GM21367 (cell line): Measurements from ENCODE around the gene PPP1R12C.
"Not testable (repeated sequence)": the region's sequence is repeated elsewhere in the genome, so short reads cannot be mapped to it uniquely, and the experiment has no call there.

Source experiments
- ATAC-seq: cut with Tn5 transposase; IDR thresholded peaks from one replicate; pipeline ENCODE4 v1.9.1; 2021; ENCODE audit not compliant: unreplicated experiment

The PPP1R12C gene

DNA sequence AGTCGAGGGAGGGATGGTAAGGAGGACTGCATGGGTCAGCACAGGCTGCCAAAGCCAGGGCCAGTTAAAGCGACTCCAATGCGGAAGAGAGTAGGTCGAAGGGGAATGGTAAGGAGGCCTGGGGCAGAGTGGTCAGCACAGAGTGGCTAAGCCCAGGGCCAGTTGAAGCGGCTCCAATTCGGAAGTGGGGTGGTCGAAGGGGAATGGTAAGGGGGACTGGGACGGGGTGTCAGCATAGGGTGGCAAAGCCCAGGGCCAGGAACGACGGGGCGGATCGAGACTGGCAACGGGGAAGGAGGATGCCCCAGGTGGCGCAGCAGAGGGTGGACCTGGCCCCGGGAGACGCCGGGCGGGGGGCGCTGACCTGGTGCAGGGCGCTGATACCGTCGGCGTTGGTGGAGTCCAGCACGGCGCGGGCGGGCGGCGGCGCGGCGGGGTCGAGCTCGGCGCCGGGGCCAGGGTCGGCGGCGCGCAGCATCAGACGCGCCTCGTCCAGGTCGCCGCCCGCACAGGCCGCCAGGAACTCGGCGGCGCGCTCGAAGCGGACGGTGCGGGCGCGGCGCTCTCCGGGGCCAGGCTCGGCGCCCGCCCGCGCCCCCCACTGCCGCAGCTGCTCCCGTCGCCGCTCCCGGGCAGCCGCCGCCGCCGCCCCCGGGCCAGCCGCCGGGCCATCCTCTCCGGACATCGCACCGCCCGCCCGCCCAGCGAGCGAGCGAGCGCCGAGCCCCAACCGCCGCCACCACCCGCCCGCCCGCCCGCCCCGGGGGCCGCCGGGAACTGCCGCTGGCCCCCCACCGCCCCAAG is at the start of gene PPP1R12C:
Gene PPP1R12C (minus strand): TSS at position 779 of the 804 bp plus-strand sequence. CDS start 94 bp downstream, at position 685.
- no peak for ATAC-seq

DNA sequence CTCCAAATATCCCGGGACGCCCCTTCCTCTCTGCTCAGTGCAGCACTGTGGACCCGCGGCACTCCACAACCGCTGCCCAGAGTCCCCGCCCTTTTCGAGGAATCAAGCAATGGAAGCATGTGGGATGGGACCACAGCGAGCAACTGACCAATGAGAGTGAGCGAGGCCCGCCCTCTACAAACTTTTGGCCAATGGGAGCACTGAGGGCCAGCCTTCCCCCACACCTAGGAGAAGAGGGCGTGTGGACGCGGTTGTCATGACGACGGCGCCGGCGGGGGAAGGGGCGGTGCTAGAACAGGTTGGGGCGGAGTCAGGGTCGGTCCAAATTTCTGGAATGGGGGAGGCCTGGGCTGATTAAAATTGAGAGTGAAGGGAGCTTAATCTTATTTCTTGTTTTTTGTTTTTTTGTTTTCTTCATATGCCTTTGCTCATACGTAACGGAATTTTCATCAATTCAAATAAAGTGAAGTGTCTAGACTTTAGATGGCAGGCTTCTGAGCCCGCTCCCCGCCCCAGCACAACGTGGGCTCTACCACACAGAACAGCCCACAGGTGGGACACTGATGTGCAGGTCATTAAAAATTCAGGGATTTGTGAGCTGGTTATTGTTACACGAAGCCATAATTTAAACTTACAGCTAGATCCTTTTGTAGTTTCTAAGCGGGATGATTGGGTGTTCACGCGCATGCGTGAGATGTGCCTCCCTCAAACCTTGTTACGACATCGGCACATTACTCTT is 49.3 kb upstream of the PPP1R12C start, which contains the start of gene DNAAF3:
Gene DNAAF3 (minus strand): TSS at position 84 of the 739 bp plus-strand sequence. CDS start 200 bp downstream, outside the sequence.
- ATAC-seq = peak; percentile 65

DNA sequence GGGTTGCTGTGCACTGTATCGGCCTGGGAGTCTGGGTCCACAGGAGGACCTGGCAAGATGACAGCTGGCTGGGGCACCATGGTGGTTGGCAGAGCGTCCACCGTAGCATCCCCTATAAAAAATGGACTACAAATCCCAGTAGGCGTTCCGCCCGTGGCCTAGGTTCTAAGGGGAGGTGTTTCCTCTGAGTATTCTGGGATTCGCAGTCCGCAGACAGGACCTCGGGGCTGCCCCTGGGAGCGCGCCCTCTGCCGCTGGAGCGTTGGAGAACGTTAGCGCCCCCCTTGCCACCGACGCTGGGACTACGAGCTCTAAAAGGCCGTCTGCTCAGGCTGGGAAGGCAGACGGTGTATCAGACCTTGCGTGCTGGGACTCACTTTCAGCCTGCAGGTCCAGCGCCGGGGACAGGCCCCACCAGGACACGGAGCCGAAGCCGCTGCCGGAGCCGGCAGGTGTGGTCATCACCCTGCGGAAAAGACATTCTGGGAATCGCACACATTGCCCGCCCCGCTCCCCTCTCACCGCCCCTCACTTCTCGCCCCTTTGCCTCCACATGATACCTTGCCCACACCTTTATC is 48.6 kb upstream of the PPP1R12C start:
- no peak for ATAC-seq

DNA sequence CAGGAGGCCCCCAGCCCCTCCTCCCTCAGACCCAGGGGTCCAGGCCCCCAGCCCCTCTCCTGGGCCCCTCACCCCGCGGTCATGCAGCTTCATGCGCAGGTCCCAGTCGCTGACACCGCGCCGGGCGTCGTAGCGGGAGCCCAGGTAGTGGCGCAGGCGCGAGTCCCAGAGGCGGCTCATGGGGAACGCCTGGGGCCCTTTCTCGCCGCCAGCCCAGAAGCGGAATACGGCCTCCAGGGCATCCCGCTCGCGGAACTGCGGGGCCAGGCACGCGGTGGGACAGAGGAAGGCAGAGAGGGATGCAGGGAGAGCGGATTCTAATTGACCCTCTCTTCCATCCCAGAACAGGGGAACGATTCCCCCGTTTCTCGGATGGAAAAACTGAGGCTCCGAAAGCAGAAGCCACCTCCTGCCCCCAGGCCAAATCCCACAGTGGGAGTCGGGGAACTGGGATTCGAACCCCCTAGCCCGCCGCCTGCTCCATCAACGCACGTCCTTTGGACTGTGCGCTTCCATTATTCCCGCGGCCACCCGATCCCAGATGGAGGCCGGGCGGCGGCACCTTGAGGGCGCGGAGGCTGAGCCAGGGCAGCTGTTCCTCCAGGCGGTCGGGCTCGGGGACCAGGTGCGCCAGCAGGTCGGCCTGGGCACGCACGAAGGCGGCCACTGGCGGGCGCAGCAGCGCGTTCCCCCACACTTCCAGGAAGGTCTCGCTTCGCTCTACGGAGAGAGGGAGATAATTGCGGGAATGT is 44.3 kb upstream of the PPP1R12C start:
- no peak for ATAC-seq

DNA sequence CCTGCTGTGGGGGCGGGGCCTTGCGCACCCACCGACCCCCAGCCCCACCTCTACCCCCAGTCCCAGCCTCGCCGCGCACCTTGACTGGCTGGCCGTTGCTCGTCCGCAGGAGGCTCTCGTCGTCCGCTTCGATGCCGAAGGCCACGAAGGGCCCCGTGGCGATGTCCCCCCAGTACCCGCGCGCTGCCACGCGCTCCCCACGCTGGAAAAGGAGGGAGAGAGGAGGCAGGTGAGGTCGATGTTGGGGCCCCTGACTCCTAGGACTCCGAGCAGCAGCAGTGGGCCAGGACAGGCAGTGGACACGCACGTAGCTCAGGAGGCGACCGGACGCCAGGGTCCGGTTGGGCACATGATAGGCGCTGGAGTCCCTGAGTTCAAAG is 43.5 kb upstream of the PPP1R12C start:
- no peak for ATAC-seq

DNA sequence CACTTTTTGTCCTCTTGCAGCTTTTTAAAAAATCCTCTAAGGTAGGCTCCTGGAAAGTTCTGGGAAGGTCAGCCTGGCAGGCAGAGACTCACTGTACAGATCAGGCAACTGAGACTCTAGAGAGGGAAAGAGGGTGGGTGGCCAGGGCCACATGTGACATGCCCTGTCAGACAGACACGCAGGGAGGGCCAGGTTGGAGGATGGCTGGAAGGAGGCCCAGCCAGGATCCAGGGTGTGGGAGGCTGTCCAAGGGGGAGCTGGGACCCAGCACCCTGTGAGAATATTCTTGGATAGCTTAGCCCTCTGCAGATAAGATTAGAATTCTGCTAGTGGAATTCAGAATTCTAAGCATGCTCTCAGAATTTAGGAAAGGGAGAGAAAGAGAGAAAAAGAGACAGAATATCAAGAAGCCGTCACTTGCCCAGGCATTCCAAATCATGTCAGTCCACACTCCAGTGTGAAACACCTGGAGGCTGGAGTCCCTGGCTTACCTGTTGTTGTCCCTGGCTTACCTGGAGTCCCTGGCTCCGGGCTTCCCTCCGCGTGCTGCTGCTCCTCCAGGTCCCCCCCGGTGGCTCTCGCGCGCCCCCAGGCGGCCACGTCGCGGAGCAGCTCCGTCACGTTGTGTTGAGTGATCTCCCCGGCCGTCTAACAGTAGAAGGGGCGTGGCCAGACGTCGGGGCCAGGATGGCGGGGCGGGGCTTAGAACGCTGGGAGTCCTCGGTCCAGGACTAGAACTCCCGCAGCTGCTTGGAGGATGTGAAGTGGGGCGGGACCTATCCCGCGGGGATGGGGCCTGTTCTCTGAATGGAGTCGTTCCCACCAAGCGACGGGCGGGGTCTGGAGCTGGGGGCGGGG is 42.9 kb upstream of the PPP1R12C start:
- peak; percentile 55 for ATAC-seq

DNA sequence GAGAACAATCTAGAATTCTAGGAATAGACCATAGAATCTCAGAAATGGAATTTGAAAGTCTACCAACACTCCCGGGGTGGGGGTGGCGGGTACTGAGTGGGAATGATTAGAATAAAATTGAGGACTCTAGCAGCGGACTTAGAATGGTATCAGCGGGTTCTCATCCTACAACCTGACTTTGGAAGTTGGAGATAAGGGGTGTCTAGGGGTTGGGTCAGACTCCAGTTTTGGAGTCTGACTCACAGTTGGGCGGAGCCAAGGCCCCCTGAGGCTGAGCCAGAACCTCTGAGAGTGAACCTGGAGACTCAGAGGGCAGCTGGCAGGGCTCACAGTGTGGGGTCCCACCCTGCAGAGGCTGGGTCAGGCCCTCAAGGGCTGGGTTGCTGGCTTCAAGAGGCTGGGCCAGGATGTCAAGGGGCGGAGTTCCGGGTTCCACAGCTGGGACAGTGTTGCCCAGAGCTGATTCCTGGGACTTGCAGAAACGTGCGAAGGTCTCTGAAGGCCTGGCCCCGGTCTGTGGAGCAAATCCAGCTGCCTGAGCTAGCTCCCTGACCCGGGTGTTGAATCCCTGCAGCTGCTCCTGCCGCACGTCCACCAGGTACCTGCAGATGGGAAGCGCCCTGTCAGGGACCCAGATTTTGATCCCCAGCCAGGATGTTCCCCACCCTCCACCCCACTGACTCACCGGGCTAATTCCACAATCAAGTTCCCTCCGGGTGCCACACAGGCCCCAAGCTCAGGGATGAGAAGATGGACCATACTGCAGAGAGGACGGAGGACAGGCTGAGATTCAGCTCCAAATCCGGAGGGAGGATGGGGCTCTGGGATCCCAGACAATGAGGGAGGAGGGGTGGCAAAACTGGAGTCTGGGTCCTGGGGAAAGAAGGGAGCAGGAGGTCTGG is 41.7 kb upstream of the PPP1R12C start:
- no peak for ATAC-seq

DNA sequence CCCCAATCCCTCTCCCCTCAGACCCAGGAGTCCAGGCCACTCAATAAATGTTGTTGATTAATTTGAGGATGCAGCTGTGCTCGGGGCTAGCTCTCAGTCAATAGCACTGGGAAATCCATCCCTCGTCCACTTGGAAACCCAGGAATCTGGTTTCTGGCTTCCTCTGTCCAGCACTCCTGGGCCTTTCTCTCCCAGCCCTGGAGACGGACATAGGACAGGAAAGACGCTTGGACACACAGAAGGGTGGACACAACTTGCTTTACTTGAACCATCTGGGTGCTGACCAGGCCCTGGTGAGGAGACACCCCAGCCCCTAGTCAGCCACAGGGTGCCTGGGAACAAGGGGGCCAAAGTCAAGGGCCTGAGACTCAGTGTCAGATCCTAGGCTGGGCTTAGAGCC is 41.0 kb upstream of the PPP1R12C start:
- no peak for ATAC-seq

DNA sequence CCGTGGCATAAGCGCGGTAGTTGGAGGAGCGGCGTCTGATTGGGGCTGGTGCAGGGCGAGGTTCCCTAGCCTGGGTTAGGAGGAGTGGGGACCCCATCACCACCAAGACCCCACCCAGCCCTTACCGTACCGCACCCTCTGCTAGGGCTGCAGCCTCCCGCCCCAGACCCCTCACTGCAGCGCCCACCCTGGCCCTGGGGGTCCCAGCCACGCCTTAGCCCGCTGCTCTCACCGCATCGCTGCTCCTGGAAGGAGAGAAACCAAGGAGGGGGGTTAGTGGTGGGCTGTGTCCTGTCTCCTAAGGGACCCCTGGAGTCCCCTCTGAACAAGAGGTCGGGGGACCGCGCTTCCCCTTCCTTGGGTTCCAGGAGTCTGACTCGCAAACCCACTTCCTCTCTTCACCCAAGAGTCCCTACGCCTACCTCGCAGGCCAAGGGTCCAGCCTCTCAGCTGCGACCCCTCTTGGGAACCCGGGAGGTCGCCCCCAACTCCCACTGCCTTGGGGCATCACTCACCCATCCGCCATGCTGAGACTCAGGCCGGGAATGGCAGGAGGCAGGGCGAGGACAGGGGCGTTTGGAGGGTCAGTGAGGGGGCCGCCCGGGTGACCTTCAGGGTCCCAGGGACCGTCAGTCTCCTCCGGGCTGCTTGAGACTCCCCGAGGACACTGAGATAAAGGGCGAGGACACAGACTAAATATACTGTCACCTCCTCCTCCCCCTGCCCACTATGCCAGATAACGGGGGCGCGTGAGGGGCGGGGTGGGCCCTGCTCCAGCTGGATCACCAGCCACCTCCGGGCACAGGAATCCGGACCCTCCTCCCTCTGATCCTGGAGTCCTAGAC is 39.8 kb upstream of the PPP1R12C start, which contains the start of gene TNNI3:
Gene TNNI3 (minus strand): TSS at position 669 of the 845 bp plus-strand sequence. CDS start 143 bp downstream, at position 526.
- ATAC-seq = no peak

DNA sequence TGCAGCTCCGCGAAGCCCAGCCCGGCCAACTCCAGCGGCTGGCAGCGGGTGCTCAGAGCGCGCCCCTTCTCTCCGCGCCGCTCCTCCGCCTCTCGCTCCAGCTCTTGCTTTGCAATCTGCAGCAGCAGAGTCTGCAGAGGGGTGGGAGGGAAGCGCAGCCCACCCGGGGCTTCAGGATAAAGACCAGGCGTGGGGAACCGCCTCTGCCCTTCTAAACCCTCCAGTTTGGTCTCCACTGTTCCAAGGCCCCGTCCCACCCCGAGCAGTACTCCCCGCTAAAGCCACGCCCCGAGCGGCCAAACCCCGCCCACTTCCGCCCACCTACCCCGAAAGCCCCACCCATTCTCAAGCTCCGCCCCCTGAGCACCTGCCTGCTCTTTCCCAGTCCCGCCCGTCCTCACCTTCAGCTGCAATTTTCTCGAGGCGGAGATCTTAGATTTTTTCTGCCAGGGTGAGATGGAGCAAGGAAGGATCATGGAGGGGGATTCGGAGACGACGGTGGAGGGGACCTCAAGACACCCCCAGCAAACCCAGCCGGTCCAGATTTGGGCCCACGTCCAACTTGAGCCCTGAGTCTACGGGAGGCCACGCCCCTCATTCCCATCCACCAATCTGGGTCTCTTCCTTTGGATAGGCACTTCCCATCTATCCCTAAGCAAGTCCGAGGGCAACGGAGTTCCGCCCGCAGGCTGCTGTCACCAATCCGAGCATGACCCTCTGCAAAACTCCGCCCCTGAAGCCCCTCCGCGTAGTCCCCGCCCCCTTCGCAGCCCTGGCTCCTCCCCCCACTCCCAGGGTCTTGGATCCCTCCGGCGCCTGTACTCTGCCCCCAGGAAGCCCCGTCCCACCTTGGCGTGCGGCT is 39.0 kb upstream of the PPP1R12C start:
- ATAC-seq = no peak

DNA sequence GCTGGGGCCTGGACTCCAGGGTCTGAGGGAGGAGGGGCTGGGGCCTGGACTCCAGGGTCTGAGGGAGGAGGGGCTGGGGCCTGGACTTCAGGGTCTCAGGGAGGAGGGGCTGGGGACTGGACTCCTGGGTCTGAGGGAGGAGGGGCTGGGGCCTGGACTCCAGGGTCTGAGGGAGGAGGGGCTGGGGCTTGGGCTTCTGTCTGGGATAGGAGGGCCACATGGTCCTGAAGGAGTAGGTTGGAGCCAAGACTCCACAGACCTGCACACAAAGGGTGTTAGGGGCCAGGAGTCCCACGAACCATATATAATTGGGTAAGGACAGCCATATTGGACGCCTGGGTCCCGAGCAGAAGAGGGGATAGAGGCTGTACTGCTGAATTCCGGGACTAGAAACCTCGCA is 38.3 kb upstream of the PPP1R12C start:
- not testable (repeated sequence) for ATAC-seq

DNA sequence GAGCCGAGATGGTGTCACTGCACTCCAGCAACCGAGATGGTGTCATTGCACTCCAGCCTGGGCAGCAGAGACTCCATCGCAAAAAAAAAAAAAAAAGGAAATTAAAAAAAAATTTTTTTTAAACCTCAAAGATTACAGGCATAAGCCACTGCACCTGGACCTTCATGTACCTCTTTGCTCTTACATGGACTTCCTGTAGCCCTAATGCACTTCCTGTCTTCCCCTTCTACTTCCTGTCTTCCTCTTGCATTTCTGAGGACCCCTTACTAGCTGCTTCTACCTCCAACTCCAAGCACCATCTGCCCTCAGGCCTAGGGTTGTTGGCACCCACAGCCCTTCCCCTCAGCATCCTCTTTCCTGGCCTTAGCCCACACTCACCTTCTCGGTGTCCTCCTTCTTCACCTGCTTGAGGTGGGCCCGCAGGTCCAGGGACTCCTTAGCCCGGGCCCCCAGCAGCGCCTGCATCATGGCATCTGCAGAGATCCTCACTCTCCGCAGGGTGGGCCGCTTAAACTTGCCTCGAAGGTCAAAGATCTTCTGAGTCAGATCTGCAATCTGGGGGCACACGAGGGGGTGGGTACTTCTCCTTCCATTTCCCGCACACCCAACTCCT is 36.3 kb upstream of the PPP1R12C start:
- no peak for ATAC-seq

DNA sequence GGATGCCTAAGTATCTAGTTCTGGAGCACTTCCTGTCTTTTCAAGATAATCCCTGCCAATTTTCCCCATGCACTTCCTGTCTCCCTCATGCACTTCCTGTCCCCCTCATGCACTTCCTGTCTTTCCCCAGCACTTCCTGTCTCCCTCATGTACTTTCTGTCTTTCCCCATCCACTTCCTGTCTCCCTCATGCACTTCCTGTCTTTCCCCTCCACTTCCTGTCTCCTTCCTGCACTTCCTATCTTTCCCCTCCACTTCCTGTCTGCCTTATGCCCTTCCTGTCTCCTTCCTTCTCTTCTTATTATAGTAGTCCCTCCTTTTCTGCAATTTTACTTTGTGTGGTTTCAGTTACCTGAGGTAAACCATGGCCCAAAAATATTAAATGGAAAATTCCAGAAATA is 34.6 kb upstream of the PPP1R12C start:
- ATAC-seq = no peak

DNA sequence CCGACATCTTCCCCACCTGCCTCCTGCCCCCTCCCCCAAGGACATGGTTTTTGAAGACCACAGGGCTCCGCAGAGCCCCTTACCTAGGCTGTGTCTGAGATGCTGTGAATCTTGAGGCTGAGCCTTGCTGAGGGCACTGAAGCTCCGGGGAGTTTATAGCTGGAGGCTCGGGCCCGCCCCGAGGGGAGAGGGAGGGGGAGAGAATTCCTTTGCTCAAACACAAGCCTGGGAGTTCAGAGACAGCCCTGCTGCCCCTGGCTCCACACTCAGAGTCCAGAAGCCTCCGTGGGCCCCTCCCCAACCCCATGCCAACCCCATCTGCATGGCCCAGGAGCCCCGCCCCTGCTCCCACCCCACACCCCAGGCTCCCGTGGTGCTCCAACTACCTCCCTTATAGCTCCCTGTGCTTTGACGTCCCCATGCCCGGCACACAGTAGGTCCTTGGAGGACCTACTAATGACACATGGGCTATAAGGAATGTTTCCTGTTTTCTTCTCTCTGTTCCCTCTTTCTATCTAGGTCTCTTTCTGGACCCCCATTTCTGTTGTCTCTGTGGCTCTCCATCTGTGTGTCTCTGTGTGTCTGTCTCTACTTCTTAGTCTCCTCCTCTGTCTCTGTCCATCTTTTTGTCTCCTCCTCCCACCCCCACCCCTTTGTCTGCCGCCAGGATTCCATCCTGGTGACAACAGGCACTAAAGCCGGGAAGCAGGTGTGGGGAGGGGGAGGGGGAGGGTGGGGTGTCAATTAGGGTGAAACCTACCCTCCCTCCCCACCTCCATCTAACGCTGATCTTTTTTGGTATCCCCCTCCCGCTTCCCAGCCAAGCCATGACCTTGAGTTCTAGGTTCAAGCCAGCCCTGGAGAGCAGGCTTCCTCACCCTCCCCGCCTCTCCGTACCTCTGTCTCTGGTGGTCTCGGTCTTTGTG is 31.9 kb upstream of the PPP1R12C start, which contains the start of gene TNNT1:
Gene TNNT1 (minus strand): TSS at position 129 of the 926 bp plus-strand sequence. CDS start 2,049 bp downstream, outside the sequence.
- no peak for ATAC-seq

DNA sequence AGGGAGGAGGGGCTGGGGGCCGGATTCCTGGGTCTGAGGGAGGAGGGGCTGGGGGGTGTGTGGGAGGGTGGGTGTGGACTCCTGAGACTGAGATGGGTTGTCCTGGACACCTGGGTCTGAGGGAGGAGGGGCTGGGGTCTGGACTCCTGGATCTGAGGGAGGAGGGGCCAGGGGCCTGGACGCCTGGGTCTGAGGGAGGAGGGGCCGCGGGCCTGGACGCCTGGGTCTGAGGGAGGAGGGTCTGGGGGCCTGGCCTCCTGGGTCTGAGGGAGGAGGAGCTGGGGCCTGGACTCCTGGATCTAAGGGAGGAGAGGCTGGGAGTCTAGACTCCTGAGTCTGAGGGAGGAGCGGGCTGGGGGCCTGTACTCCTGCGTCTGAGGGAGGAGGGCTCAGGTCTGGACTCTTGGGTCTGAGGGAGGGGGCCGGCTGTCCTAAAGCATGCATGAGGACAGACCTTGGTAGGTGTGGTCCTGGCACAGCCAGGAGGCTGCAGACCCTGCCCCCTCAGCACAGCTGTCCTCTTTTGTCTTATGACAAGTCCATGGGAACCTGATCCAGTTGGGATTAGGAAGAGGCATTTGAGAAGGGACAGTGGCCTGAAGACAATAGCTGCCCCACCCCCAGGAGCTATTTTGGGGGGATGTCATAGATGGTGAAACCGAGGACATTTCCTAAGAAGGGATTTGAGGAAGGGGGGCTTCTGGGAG is 30.3 kb upstream of the PPP1R12C start:
- ATAC-seq = no peak
